ENCODE measurements around the gene CMTM7.

CMTM7 gene

GRCh38 chr3:32484436-32484835, 92.8 kb downstream of the CMTM7 start:
- H3K79me2 ChIP-seq (ENCODE audit: control insufficient read depth, low read length), result no peaks in the 10 kb centered on the region
- no peaks in the 10 kb centered on the region for H3K27me3 ChIP-seq (ENCODE audit: control insufficient read depth, low read length)
- peaks cover 60% of the 10 kb centered on the region for H3K36me3 ChIP-seq (ENCODE audit: control insufficient read depth, low read length)
- no peaks in the 10 kb centered on the region for H3K9me2 ChIP-seq (replicated peaks; ENCODE audit: control insufficient read depth, low read length)
- peak overlapping the region; percentile 61 for H3K4me2 ChIP-seq (ENCODE audit: low read length)
- H3K27ac ChIP-seq (ENCODE audit: low read depth, low read length), result peak overlapping the region; percentile 54
- peaks cover 20% of the 10 kb centered on the region for H3K4me1 ChIP-seq (ENCODE audit: control insufficient read depth, low read length)
- no peaks in the 10 kb centered on the region for H4K20me1 ChIP-seq (ENCODE audit: control insufficient read depth, insufficient read depth, low read depth, low read length)
- peaks cover 20% of the 10 kb centered on the region; the same call in 1 of the 2 replicates for H3F3A ChIP-seq (ENCODE audit: control insufficient read depth, insufficient read depth)
- H3K4me3 ChIP-seq (ENCODE audit: low read length), result peak overlapping the region; percentile 52
- H3K9me3 ChIP-seq (ENCODE audit: control insufficient read depth, insufficient read depth, low read length), result no peaks in the 10 kb centered on the region
- no peak for TF ChIP-seq CTCF (IDR thresholded peaks at IDR 0.05; ENCODE audit: low read depth, low read length, poor library complexity, severe bottlenecking)

GRCh38 chr3:32487781-32488473, 96.3 kb downstream of the CMTM7 start:
- H3K79me2 ChIP-seq (ENCODE audit: control insufficient read depth, low read length), result peaks cover 9% of the 10 kb centered on the region
- peaks cover 18% of the 10 kb centered on the region; the same call in 1 of the 2 replicates for H3F3A ChIP-seq (ENCODE audit: control insufficient read depth, insufficient read depth)
- TF ChIP-seq EZH2phosphoT487 (IDR thresholded peaks at IDR 0.05; ENCODE audit: borderline replicate concordance, low read length) (no peak), CTCF (IDR thresholded peaks at IDR 0.05; ENCODE audit: low read depth, low read length, poor library complexity, severe bottlenecking) (no peak)
- H4K20me1 ChIP-seq (ENCODE audit: control insufficient read depth, insufficient read depth, low read depth, low read length), result peaks cover 1% of the 10 kb centered on the region; the same call in 1 of the 2 replicates
- H3K9me3 ChIP-seq (ENCODE audit: control insufficient read depth, insufficient read depth, low read length), result no peaks in the 10 kb centered on the region
- H3K27ac ChIP-seq (ENCODE audit: low read depth, low read length), result no peak overlapping the region
- no peaks in the 10 kb centered on the region for H3K9me2 ChIP-seq (replicated peaks; ENCODE audit: control insufficient read depth, low read length)
- H3K27me3 ChIP-seq (ENCODE audit: control insufficient read depth, low read length), result no peaks in the 10 kb centered on the region
- H3K4me3 ChIP-seq (ENCODE audit: low read length), result no peak overlapping the region
- H3K4me1 ChIP-seq (ENCODE audit: control insufficient read depth, low read length), result peaks cover 20% of the 10 kb centered on the region
- no peak overlapping the region for H3K4me2 ChIP-seq (ENCODE audit: low read length)
- peaks cover 51% of the 10 kb centered on the region for H3K36me3 ChIP-seq (ENCODE audit: control insufficient read depth, low read length)

- Histone ChIP-seq H4K20me1 (ENCODE audit: control insufficient read depth, insufficient read depth, low read depth, low read length) (peaks cover 4% of the 10 kb centered on the region; the same call in 1 of the 2 replicates), H3K4me3 (ENCODE audit: low read length) (no peak overlapping the region), H3K4me2 (ENCODE audit: low read length) (no peak overlapping the region), H3K36me3 (ENCODE audit: control insufficient read depth, low read length) (peaks cover 48% of the 10 kb centered on the region), H3K79me2 (ENCODE audit: control insufficient read depth, low read length) (peaks cover 15% of the 10 kb centered on the region), H3F3A (ENCODE audit: control insufficient read depth, insufficient read depth) (peaks cover 13% of the 10 kb centered on the region; the same call in 1 of the 2 replicates), H3K27me3 (ENCODE audit: control insufficient read depth, low read length) (no peaks in the 10 kb centered on the region), H3K27ac (ENCODE audit: low read depth, low read length) (no peak overlapping the region), H3K9me3 (ENCODE audit: control insufficient read depth, insufficient read depth, low read length) (no peaks in the 10 kb centered on the region), H3K4me1 (ENCODE audit: control insufficient read depth, low read length) (peaks cover 20% of the 10 kb centered on the region), H3K9me2 (replicated peaks; ENCODE audit: control insufficient read depth, low read length) (no peaks in the 10 kb centered on the region)
- TF ChIP-seq EZH2phosphoT487 (IDR thresholded peaks at IDR 0.05; ENCODE audit: borderline replicate concordance, low read length) (no peak), CTCF (IDR thresholded peaks at IDR 0.05; ENCODE audit: low read depth, low read length, poor library complexity, severe bottlenecking) (no peak)
Measured at GRCh38 chr3:32488474-32489008, 96.9 kb downstream of the CMTM7 start.

Data from DOHH2 (cell line).